GM21619 (cell line): ENCODE results near the gene ADCY2.
"Not testable (repeated sequence)": the region's sequence is repeated elsewhere in the genome, so short reads cannot be mapped to it uniquely, and the experiment has no call there.

ENCODE experiments used
- ATAC-seq: cut with Tn5 transposase; IDR thresholded peaks from one replicate; pipeline ENCODE4 v1.9.1; 2021; ENCODE audit not compliant: unreplicated experiment

ADCY2 gene

DNA sequence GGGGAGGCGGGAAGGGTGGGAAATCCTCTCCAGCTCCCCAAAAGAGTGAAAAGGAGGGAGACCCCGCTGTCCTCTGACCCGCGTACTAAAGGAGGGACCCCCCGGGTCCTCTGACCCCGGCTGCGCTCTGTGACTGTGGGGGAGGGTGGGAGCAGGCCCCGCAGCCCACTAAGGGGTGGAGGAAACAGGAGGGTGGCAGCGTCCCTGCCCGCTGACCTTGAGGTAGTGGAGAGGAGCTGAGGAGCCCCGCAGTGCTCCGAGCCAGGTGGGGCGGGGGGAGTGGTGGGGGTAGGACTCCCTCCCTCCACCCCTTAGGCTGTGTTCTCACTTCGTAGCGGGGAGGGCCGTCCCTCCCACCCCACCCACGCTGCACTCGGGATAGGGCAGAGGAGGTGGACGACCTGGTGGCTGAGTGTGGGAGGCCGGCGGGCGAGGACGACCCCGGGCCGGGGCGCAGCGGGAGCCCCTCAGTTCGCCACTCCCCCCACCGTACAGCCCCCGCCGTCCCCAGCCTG is 449 bp upstream of the ADCY2 start:
- no peak for ATAC-seq

DNA sequence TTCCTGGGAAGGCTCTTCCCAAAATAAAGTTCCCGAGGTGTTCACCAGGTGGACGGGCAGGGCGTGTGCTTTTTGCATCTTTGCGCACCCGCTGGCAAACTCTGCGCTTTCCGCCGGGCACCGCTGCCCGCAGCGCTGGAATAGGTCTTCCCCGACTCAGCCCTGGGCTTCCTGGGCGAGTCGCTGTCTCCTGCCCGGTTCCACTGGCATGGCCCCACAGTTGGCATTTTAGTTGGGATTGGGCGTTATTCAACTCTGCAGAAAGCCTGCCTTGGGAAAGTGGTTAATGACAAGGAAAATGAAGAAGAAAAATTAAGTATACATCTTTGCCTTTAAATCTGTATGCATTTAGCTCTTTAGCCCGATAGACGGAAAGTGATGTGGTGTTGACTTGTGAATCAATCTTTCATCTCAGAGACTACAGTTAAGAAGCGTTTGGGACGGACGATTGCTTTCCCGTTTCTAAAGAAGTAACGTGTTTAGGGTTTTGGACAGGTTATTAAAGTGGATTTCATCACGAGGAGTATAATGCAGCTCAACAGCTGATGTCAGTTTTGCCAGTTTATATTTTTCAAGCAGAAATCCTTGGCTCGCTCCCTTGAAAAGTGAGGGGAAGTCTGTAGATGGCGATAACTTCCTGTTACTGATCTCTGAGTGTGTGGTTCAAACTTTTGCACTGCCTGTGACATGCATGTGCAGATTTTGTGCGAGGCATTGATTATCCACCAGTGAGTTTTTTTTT is 946 bp downstream of the ADCY2 start:
- no peak for ATAC-seq

DNA sequence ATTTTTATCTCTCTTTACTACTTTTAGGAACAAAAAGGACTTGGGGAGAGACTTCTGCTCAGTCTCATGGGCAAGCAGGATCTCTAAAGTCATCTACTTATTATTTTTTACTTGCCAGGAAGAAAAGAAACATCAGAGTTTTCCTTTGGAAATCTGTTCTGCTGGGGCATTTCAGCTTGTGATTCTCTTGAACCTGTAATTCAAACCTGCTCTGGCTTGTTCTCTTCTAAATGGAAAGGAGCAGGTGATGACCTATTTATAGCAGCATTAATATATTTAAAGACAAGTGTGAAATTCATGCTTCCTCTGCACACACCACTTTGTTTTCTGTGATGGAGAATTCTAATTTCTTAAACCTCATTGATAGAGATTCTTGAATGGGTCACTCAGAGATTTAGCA is 2.0 kb downstream of the ADCY2 start:
- ATAC-seq, result no peak

DNA sequence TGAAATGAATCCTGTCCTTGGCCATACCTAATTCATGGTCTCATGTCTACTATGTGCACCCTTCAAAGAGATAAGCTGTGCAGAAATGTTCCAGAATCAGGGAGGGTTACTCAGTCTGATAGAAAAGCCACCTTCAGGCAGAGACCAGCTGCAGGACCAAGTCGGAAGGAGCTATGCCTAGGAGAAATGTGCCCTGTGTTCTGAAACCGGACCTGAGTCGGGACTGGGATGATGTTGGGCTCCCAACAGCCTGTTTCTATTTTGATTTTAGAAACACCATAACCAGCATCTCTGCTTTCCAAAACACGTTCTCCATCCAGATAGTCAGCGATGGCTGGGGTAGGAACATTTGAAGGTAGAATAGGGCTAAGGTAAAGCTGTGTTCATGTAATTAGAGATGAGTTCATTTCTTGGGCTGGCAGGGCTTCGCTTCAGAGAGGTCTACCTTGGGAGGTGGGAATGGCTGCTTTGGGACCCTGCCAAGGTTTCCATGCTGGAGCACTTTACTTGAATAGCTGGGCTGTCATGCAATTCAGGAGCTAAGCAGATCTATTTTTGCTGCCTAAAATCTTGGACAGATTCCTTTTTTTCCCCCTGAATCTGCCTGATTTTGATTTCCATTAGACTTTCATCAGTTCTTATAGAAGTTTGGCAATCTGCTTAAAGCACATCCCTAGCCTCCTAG is 2.8 kb downstream of the ADCY2 start:
- no peak for ATAC-seq

DNA sequence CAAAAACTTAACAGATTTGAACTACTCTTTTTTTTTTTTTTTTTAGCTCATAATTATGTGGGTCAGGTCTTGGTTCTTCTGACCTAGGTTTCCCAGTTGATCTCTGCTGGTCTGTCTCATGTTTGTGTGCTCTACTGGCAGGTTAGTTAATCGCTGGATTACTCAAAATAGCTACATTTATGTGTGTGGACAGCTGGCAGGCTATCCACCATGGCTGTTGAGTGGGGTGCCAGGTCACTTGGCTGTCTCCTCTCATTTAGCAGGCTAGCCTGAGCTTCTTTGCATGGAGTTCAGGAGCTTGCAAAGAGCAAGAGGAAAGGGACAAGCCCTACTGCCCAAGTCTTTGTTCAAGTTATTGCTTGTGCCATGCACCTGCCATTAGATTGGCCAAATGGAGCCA is 9.3 kb downstream of the ADCY2 start:
- no peak for ATAC-seq

DNA sequence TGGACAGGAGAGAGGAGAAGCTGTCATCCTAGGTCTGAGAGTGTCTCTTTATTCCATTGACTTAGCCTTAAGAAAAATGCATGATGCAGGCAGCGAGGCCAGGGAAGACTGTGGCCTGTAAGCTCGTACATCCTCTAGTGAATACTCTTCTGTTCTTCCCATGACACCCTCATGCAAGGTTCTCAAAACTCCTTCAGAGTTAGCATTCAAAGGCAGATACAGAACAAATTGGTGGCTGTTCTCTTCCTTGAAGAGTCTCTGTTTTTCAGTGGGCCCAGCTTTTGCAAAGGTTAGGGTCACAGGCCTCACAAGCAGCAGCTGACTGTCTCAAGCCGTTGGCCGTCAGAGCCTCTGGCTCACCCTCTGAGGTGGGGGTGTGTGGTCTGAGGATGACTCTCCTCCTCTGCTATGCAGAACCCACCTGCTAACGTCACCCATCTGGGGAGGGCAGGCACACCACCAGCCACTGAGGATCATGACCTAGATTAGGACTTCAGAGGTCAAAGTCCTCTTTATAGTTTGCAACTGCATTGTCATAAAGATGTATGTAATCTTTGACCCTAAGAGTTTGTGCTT is 15.1 kb downstream of the ADCY2 start:
- ATAC-seq, result no peak

DNA sequence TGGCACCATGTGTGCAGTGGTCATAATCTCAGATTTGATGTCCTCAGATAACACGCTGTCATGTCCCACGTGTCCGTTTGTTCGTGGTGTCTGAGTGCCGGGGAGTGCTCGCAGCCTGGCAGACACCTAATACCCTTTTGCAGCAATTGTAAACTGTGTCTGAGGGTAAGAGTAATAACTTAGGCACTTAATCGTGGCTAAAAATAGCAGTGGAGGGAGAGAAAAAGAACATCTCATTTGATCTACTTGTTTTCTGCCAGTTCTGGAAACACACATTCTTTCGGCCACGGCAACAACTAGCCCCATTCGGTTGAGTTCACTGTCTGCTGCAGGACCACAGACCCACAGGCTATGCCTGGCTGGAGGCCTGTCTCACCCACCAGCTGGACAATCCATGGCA is 16.5 kb downstream of the ADCY2 start:
- no peak for ATAC-seq

DNA sequence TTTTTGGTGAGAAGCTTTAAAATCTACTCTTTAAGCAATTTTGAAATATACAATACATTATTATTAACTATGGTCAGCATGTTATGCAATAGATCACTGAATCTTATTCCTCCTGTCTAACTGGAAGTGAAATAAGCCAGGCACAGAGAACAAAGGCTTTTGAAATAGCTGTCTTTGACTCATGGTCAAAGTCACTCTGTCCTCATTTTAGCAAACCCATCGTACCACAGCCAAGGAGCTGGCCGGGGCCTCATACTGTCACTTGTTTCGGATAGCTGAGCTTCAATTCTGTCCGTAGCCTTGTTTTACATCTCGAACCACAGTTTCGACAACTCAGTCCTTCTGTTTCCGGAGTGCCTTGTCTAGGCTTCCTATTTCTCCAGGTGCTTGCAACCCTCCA is 19.2 kb downstream of the ADCY2 start:
- no peak for ATAC-seq

DNA sequence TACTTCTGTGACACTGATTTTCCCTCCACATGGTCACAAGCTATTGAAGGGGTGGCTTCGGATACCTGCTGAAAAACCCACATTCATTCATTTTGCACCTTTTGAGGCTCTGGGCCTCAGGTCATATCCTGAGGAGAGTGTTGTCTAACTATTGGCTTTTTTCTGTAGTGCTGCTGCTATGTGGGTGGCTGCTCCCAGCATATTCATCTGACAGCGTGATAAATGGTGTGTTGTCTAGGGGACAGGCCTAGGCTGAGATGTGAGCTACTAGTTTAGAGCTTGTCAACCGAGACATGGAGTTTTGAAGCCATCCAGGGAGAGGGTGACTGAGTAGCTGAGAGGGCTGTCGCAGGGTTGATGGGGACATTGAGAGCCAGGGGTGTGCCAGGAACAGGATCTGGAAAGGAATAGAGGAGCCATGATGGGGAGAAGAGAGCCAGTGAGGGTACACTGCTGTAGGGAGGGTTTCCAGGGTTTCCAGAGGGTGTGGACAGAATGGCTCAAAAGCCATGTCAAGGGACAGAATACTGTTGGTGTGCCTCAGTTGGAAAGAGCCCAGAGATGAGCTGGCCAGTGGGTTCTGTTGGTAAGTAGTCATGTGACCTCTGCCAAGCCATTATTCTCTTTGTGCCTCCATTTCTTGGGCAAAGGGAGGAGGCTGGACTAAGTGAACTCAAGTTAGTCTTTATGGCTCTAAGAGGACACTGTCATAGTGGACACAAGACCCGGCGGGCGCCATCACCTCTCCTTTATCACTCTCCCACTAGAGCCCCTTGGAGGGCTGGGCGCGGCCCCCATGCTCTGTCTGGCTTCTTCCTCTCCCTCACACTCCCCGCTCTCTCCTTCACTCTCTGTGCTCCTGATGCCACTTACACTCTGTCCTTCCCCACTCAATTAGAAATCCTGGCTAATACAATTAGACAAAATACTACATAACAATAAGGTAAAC is 19.9 kb downstream of the ADCY2 start:
- no peak for ATAC-seq

DNA sequence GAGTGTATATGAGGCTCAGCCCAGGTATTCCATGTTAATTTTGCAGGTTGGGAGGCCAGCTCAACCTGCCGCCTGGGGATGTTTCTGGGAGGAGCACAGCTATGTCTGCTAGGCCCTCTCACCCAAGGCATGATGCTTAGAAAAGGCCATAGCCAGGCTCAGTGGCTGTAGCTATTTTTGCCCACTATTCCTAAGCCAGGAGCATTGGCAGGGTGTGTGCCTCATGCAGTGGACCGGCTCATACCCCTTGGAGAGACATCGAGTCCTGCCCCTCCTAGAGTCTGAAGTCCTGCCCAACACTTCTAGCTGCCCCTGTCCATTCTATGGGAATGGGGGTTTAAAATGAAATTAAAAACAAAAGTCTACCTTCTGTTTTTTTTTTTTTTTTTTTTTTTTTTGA is 22.3 kb downstream of the ADCY2 start:
- ATAC-seq, result no peak

DNA sequence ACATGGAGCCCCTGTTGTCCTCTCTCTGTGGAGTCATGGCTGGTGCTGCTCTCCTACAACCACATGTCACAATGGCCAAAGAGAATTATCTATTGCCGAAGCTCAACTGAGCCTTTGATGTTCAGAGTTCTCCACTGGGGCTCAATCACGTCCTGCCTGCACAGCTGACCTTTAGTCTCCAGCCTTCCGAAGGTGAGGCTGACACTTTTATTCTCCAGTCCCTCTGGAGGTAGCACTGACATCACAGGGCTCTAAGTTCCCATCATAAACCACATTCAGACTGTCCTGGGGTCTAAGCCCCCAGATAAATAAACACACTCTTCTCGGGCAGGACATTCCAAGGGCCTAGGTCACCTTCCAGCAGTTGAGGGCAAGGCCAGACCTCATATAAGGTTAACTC is 23.4 kb downstream of the ADCY2 start:
- ATAC-seq, result no peak

DNA sequence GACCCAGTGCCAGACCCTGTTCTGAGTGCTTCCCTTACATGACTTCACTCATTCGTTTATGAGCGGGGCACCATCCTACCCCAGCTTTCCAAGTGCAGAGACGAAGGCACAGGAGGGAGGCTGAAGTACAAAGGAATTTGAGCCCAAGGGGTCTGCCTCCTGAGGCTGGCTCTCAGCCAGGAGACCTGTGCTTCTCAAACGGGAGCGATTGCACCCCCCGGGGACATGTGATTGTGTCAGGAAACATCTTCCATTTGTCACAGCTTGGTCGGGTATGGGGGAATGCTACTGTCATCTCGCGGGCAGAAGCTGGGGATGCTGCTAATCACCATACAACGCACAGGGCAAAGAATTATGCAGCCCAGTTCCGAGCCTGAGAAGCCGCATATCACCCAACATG is 23.9 kb downstream of the ADCY2 start:
- no peak for ATAC-seq

DNA sequence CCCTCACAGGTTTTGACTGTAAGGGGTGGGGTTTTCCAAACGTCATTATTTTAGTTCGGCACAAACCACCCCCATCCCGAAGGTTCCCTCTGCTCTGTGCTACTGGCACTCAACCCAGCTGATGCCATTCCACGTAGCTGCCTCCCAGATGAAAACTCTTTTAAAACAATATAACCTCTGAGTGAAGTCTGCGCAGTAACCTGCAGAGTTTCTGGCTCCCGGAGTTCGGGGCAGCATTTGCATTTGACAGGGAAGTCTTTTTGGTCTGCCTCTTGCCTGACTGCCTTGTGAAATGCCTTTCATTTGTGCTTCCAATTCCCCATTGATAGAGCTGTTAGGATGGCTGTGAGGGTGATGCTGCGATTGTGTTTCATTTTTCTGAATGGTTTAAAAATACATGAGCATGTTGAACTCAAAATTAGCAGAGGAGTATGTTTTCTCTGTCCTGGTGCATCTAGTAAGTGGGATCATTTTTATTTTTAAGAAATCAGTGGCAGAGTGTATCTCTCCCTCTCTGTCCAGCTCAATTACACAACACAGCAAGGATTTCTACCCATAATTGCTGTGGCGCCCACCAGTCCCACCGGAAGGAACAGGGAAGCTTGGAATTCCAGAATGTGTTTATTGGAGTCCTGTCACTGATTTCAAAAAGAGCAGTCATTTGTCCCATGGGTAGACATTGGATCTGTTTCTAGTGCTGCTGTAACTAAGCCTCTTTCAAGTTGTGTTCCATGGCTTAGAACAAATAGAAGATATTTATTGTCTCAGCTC is 24.8 kb downstream of the ADCY2 start:
- ATAC-seq, result no peak

DNA sequence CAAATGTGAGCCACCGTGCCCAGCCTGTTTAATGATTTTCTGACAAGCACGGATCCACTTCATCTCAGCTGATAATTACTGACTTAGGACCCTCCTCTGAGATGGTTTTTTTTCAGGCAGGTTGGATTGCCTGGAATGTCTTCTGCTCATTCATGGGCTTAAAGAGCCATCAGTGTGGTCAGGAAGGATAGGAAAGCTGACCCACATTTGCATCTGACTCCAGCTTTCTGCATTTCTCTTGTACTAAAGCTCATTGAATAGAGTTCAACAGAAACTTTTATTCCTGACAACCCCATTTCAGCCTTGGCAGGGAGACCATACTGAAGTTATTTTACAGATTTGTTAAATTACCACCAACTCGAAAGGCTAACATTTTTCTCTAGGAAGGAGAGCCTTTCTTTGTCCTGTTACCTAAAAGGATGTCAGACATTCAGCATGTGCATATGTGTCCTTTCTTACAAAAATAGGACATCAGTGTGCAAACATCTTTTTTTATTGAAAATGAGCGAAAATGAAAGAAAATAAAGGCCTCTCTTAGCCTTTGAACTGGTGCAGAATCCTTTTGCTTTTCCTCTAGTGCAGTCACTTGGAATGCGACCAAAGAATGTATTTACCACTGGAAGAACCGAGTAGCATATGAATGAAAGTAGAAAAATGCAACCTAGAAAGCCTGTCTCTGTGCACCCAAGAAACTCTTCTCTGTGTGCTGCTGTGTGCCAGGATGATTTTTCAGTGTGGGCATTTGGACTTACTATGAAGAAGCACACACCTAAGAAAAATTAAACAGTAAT is 26.6 kb downstream of the ADCY2 start:
- no peak for ATAC-seq

DNA sequence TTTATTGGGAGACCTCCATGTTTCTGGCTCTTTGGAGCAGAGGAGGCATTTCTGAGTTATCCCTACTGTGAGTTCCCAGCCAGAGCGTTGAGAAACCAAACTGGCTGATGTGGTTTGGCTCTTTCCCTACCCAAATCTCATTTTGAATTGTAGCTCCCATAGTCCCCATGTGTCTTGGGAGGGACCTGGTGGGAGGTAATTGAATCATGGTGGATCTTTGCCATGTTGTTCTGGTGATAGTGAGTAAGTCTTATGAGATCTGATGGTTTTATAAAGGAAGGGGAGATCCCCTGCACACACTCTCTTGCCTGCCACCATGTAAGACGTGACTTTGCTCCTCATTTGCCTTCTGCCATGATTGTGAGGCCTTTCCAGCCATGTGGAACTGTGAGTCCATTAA is 27.3 kb downstream of the ADCY2 start:
- not testable (repeated sequence) for ATAC-seq

DNA sequence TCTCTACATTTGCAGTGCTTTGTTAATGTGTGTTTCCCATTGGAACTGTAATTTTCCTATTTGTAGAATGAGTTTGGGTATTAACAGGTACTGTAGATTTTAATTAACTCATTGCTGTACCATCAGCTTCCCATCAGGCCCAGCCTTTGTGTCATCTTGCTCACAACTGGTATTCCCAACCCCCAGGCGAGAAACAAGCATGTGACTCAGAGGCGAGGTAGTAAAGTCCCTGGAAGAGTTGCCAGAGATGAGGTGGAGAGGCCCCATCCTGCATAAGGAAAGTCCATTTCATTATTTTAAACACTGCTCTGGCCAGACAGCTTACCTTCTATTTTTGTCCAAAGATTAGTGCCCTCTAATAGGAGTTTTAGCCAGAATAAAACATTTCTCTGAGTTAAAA is 29.9 kb downstream of the ADCY2 start:
- ATAC-seq, result no peak

DNA sequence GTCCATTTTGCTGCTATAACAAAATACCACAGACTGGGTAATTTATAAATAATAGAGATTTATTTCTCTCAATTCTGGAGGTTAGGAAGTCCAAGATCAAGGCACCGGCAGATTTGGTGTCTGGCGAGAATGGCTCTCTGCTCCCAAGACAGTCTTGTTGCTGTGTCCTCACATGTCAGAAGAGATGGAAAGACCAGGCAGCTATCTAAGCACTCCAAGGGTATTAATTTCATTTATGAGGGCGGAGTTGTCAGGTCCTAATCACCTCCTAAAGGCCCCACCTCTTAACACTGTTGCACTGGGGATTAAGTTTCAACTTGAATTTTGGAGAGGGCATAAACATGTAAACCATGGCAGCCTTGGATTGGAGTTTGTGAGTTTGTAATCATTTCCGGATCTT is 30.3 kb downstream of the ADCY2 start:
- ATAC-seq, result no peak

DNA sequence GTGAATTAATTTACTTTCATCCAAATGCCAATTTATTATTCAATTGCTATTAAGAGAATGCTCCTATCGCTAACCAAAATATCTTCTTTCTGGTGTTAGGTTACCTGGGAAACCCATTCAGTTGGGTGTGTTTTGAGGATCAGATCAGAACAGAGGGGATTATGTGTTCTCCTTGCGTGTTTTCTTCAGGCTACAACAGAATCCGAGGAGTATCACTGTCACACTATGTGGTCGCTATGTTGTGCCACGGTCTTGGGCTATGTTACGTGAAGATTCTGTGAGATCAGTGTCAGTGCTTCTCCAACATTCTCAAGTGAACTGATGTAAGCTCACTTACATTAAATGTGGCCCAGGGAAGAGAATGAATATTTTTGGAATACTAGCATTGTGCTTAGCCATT is 39.0 kb downstream of the ADCY2 start:
- ATAC-seq, result no peak

DNA sequence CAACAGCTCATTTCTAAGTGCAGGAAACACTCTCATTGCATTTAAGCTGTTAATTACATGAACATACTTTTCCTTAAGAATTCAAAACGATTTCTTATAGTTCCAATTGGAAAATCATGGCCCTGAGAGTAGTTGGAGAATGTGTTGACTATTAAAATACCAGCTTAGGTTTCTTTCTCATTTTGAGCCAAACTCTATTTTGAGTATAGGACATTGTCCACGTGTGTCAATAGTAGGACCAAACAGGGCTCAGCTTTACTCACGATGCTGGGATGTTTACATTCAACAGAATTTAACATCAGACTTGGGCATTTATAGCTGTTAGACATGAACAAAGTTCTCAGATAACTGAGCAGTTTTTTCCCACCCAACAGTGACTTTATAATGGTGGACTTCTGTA is 39.6 kb downstream of the ADCY2 start:
- no peak for ATAC-seq

DNA sequence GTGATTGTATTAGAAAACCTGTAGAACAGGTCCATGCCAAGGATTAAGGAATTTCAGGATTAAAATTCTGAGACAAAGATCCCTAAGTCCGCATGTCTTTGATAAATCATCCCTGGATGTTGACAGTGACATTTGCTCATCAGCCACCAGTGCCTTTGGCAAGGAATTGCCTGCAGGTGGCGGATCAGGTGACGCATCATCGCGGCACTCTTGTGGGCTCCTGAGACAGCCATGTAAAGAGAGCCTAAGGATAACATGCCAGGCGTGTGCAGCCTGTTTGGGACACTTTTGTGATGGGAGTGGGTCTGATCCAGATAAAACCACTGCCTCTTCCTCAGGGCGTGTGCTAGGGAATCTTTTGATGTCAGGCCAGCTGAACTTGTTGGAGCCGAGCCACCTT is 40.6 kb downstream of the ADCY2 start:
- no peak for ATAC-seq
